SK-N-SH (cell line): ENCODE results near the gene WASF2. TPM values are rescaled to one million over a fixed set of nuclear protein-coding genes. Genes with fewer than 3 reads are reported as not detected.

ENCODE experiments used
- CTCF ChIA-PET: fragments of 300-600, 350-600 bp; formaldehyde crosslinking; extraction: SDS; loops from one replicate; lab custom pipeline; 2021; lab: Yijun Ruan, JAX
- POLR2A ChIA-PET: fragments of 350-600 bp; sonication (Branson Sonifier 250); formaldehyde crosslinking; extraction: SDS; loops from one replicate; lab custom pipeline; 2020; ENCODE audit warnings: antibody characterized with exemption, inconsistent platforms; lab: Yijun Ruan, JAX
- DNase-seq: peaks from one replicate; pipeline ENCODE4 v3.0.0; 2012
- H2AFZ ChIP-seq: fragments of 200-600 bp; sonication (generic); 2 replicates; pipeline ENCODE4 v1.8.1; 2016; ENCODE audit warnings: antibody characterized with exemption, mild to moderate bottlenecking, low read depth
- H3F3A ChIP-seq: fragments of 200-600 bp; sonication (generic); replicated peaks from 2 replicates; pipeline ENCODE3; 2016; ENCODE audit warnings: antibody characterized with exemption, mild to moderate bottlenecking; ENCODE audit not compliant: insufficient read depth
- H3K27ac ChIP-seq, 2 experiments: fragments of 200-500 bp in 1 of 2; fragments of 200-600 bp in 1 of 2; sonication (Bioruptor generic) in 1 of 2; sonication (generic), shearing (Covaris generic) in 1 of 2; 2 replicates each; pipeline versions ENCODE4 v1.5.1 to v1.6.1; 2014 to 2016; ENCODE audit warnings: low read depth in 2 of 2, inconsistent platforms in 1 of 2, low read length in 1 of 2, mild to moderate bottlenecking in 1 of 2, mixed read lengths in 1 of 2
- H3K27me3 ChIP-seq: fragments of 200-600 bp; sonication (generic), shearing (Covaris generic); 2 replicates; pipeline ENCODE4 v1.6.1; 2016; ENCODE audit warnings: mixed run types; ENCODE audit not compliant: insufficient read depth
- H3K36me3 ChIP-seq, 2 experiments: fragments of 200-500 bp in 1 of 2; fragments of 200-600 bp in 1 of 2; sonication (Bioruptor generic) in 1 of 2; sonication (generic) in 1 of 2; replicated peaks in 1 of 2; 2 replicates each; pipeline versions ENCODE3 to v1.5.1; 2014 to 2016; ENCODE audit warnings: low read length in 1 of 2, mild to moderate bottlenecking in 1 of 2; ENCODE audit not compliant: insufficient read depth in 2 of 2, control insufficient read depth in 1 of 2
- H3K4me1 ChIP-seq, 2 experiments: fragments of 200-500 bp in 1 of 2; fragments of 200-600 bp in 1 of 2; sonication (Bioruptor generic) in 1 of 2; sonication (generic), shearing (Covaris generic) in 1 of 2; 2 replicates each; pipeline versions ENCODE4 v1.5.1 to v1.6.1; 2014 to 2016; ENCODE audit warnings: low read depth in 1 of 2, low read length in 1 of 2, mixed run types in 1 of 2; ENCODE audit not compliant: insufficient read depth in 2 of 2, control insufficient read depth in 1 of 2
- H3K4me2 ChIP-seq: fragments of 200-600 bp; sonication (generic), shearing (Covaris generic); 2 replicates; pipeline ENCODE4 v1.6.1; 2017; ENCODE audit warnings: mixed run types
- H3K4me3 ChIP-seq, 2 experiments: fragments of 200-500 bp in 1 of 2; fragments of 200-600 bp in 1 of 2; sonication (Bioruptor generic) in 1 of 2; sonication (generic), shearing (Covaris generic) in 1 of 2; 2 replicates each; pipeline versions ENCODE4 v1.5.1 to v1.8.1; 2014 to 2016; ENCODE audit warnings: low read depth in 2 of 2, inconsistent platforms in 1 of 2, low read length in 1 of 2, mild to moderate bottlenecking in 1 of 2, mixed read lengths in 1 of 2, moderate library complexity in 1 of 2
- H3K79me2 ChIP-seq: fragments of 200-600 bp; sonication (generic); 2 replicates; pipeline ENCODE4 v1.8.1; 2017; ENCODE audit warnings: mild to moderate bottlenecking; ENCODE audit not compliant: insufficient read depth
- H3K9ac ChIP-seq: fragments of 200-600 bp; sonication (generic); 2 replicates; pipeline ENCODE4 v1.6.1; 2017; ENCODE audit warnings: mixed run types
- H3K9me2 ChIP-seq: fragments of 200-600 bp; sonication (generic); 2 replicates; pipeline ENCODE4 v1.6.1; 2017; ENCODE audit warnings: mixed run types
- H3K9me3 ChIP-seq: fragments of 200-600 bp; sonication (generic); 2 replicates; pipeline ENCODE4 v1.6.1; 2017; ENCODE audit warnings: mixed run types, mild to moderate bottlenecking, moderate library complexity
- H4K20me1 ChIP-seq: fragments of 200-600 bp; sonication (generic); 2 replicates; pipeline ENCODE4 v1.6.1; 2017; ENCODE audit warnings: mild to moderate bottlenecking, mixed run types; ENCODE audit not compliant: insufficient read depth
- EP300 ChIP-seq, 2 experiments: IDR thresholded peaks; 2 replicates each; pipeline versions ENCODE4 v1.4.0 to v1.6.1; 2012; ENCODE audit warnings: borderline replicate concordance in 1 of 2, low read depth in 1 of 2, low read length in 1 of 2
- EZH2phosphoT487 ChIP-seq: fragments of 200-600 bp; sonication (generic); IDR thresholded peaks from 2 replicates; pipeline ENCODE4 v1.6.1; 2017; ENCODE audit warnings: low read depth, mixed run types, mild to moderate bottlenecking, antibody characterized with exemption, moderate library complexity, borderline replicate concordance
- FOSL2 ChIP-seq: IDR thresholded peaks from 2 replicates; pipeline ENCODE4 v1.4.0; 2012; ENCODE audit warnings: low read depth, mild to moderate bottlenecking, moderate library complexity, borderline replicate concordance
- FOXM1 ChIP-seq: IDR thresholded peaks from 2 replicates; pipeline ENCODE4 v1.4.0; 2012; ENCODE audit warnings: low read depth, mild to moderate bottlenecking
- IRF3 ChIP-seq: fragments of 150-350 bp; IDR thresholded peaks from 2 replicates; pipeline ENCODE4 v1.6.1; 2016; ENCODE audit warnings: mild to moderate bottlenecking, low read depth, low read length
- JUND ChIP-seq: IDR thresholded peaks from 2 replicates; pipeline ENCODE4 v1.4.0; 2012
- MEF2A ChIP-seq: IDR thresholded peaks from 2 replicates; pipeline ENCODE4 v1.4.0; 2012; ENCODE audit warnings: low read depth, borderline replicate concordance
- NRF1 ChIP-seq: IDR thresholded peaks from 2 replicates; pipeline ENCODE4 v1.6.1; 2012; ENCODE audit warnings: low read depth, mild to moderate bottlenecking, low read length
- PBX3 ChIP-seq: IDR thresholded peaks from 2 replicates; pipeline ENCODE4; 2012
- REST ChIP-seq: IDR thresholded peaks from 2 replicates; pipeline ENCODE4 v1.6.1; 2012; ENCODE audit warnings: mild to moderate bottlenecking, low read depth, low read length, moderate library complexity
- RFX5 ChIP-seq: IDR thresholded peaks from 2 replicates; pipeline ENCODE4 v1.6.1; 2012; ENCODE audit warnings: mild to moderate bottlenecking, improper control_type of control experiment, low read length
- RXRA ChIP-seq: IDR thresholded peaks from 2 replicates; pipeline ENCODE4 v1.4.0; 2012; ENCODE audit warnings: low read depth, mild to moderate bottlenecking, borderline replicate concordance
- SIN3A ChIP-seq: IDR thresholded peaks from 2 replicates; pipeline ENCODE4 v1.6.1; 2012; ENCODE audit warnings: low read depth, mild to moderate bottlenecking, low read length, moderate library complexity, borderline replicate concordance
- SMC3 ChIP-seq: IDR thresholded peaks from 2 replicates; pipeline ENCODE4 v1.6.1; 2012; ENCODE audit warnings: low read depth, low read length, improper control_type of control experiment
- TAF1 ChIP-seq: IDR thresholded peaks from 2 replicates; pipeline ENCODE4 v1.6.1; 2012; ENCODE audit warnings: low read depth, mild to moderate bottlenecking, low read length, moderate library complexity, borderline replicate concordance
- TCF12 ChIP-seq: IDR thresholded peaks from 2 replicates; pipeline ENCODE4 v1.4.0; 2012
- TEAD4 ChIP-seq: IDR thresholded peaks from 2 replicates; pipeline ENCODE4 v1.4.0; 2012; ENCODE audit warnings: mild to moderate bottlenecking, borderline replicate concordance; ENCODE audit not compliant: insufficient read depth
- YY1 ChIP-seq: IDR thresholded peaks from 2 replicates; pipeline ENCODE4 v1.4.0; 2012; ENCODE audit warnings: low read depth, mild to moderate bottlenecking
- WGBS: methylation state at CpG from one replicate; pipeline ENCODE4 v1.1.6; 2017; ENCODE audit warnings: low lambda C conversion rate; 5-methylcytosine and 5-hydroxymethylcytosine counted together
- polyA plus RNA-seq, 3 experiments: library from polyadenylated mRNA; depleted of rRNA; stranded (reverse); fragments of >200 nt; gene quantifications; 2 replicates each; pipeline ENCODE4 v1.2.3, GENCODE V29; 2012

Gene WASF2
- polyA plus RNA-seq, 1 of the 3 experiments (the other 2 are of a cell fraction), result 27.1 TPM

GRCh38 chr1:27412502-27412901, 77.5 kb downstream of the WASF2 start:
- Histone ChIP-seq H3K9me3 (no peaks in the 10 kb centered on the region), H3K9ac (no peak overlapping the region), H3K79me2 (peaks cover 5% of the 10 kb centered on the region), H3K4me1 (no peaks in the 10 kb centered on the region), H4K20me1 (no peaks in the 10 kb centered on the region), H3K9me2 (no peaks in the 10 kb centered on the region), H3K36me3 (peaks cover 71 to 78% of the 10 kb centered on the region in 2 experiments), H2AFZ (no peak overlapping the region), H3K27me3 (no peaks in the 10 kb centered on the region), H3K4me3 (no peak overlapping the region), H3K4me2 (no peak overlapping the region), H3K27ac (no peak overlapping the region), H3F3A (no peaks in the 10 kb centered on the region)
- TF ChIP-seq RFX5 (no peak), TAF1 (no peak), MEF2A (no peak), TCF12 (no peak), JUND (no peak), SIN3A (no peak), YY1 (no peak), RXRA (no peak), REST (no peak), NRF1 (no peak), EP300 (IDR thresholded peaks at IDR 0.05; ENCODE audit: borderline replicate concordance in 1 of 2, low read depth in 1 of 2, low read length in 1 of 2) (no peak), TEAD4 (no peak), PBX3 (no peak), IRF3 (no peak), FOXM1 (no peak), SMC3 (no peak), FOSL2 (no peak), EZH2phosphoT487 (no peak)
- DNase-seq, result no peak
- ChIA-PET POLR2A (no interaction called here), CTCF (interaction anchor here (1.3 to 16.9 kb wide), 8 partner anchors 10 to 194 kb away, joined by 3 to 111 read pairs (median 6); partner anchors contain the start of gene AHDC1)
- 100% methylated on average over 4 of the region's 4 CpGs for WGBS
